B cell (primary cell): Measurements from ENCODE around the gene NR4A1.

ENCODE experiments used
- EZH2 ChIP-seq: IDR thresholded peaks from 2 replicates; pipeline ENCODE4 v1.6.1; 2012; ENCODE audit warnings: borderline replicate concordance, low read depth, mild to moderate bottlenecking, moderate library complexity, low read length; ENCODE audit not compliant: insufficient read depth, poor library complexity, severe bottlenecking
- TF ChIP-seq, protein P1 (sequence below): fragments of 200-600 bp; IDR thresholded peaks from one replicate; pipeline ENCODE4 v1.8.0; 2022; ENCODE audit warnings: antibody characterized with exemption, mild to moderate bottlenecking

DNA sequence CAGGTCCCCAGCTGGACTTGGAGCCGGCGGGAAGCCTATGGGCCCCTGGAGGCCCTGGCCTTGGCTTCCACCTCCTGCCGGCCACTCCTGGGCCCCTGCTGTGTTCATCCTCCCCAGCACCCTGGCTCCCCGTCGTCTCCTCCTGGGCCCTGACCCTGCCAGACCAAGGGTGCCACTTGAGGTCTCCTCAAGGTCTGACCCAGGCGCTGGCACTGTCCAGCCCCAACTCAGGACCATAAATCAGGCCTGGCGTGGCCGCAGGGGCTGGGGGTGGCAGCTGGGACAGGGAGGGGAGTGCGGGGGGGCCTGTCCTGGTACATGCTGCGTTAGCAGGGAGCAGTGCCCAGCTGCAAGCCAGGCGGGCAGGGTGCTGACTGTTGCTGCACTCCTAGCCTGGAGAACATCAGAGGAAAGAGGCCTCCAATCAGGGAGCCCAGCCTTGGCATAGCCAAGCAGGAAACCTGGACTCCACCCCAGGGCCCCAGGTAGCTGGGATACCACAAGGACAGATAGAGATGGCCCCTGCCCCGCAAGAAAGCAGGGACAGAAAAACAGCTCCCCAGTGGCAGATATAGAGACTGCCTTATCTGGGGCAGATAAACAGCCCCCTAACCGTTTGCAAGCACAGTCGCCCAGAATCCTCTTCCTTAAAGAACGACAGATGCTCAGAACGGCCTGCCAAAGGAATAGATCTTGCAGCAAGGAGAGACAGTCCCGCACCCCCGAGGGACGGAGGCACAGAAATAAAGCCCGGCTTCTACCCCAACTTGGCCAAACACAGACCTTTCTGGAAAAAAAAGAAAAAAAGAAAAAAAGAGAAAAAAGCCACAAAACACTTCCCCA is 12.1 kb downstream of the NR4A1 start:
- TF ChIP-seq, protein P1, sequence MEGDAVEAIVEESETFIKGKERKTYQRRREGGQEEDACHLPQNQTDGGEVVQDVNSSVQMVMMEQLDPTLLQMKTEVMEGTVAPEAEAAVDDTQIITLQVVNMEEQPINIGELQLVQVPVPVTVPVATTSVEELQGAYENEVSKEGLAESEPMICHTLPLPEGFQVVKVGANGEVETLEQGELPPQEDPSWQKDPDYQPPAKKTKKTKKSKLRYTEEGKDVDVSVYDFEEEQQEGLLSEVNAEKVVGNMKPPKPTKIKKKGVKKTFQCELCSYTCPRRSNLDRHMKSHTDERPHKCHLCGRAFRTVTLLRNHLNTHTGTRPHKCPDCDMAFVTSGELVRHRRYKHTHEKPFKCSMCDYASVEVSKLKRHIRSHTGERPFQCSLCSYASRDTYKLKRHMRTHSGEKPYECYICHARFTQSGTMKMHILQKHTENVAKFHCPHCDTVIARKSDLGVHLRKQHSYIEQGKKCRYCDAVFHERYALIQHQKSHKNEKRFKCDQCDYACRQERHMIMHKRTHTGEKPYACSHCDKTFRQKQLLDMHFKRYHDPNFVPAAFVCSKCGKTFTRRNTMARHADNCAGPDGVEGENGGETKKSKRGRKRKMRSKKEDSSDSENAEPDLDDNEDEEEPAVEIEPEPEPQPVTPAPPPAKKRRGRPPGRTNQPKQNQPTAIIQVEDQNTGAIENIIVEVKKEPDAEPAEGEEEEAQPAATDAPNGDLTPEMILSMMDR, result no peak
- TF ChIP-seq EZH2, result no peak
